Measurements from ENCODE around the gene SLC1A7.

DNA sequence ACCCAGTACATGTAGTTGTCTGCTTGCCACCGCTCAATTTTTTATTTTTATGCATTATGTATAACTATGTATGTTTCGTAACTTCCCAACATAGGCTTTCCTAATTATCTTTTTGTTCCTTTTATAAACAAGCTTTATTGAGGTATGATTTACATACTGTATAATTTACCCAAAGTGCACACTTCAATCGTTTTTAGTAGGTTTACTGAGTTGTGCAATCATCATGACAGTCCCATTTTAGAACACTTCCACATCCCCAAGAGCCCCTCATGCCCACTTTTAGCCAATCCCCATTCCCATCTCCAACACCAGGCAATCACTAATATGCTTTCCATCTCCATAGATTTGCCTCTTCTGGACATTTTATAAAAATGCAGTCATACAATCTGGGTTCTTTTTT is 14.3 kb upstream of the SLC1A7 start:
- TF ChIP-seq CTCF (IDR thresholded peaks at IDR 0.05): no peak
- no peak for TF ChIP-seq POLR2A (IDR thresholded peaks at IDR 0.05)
